H1 (cell line): ENCODE measurements around the gene COPZ1. TPM values are rescaled to one million over a fixed set of nuclear protein-coding genes. Genes with fewer than 3 reads are reported as not detected.

Experiments used
- CTCF ChIA-PET: fragments of 300-600 bp; sonication (Branson Sonifier 250); formaldehyde crosslinking; loops from one replicate; lab custom pipeline; 2021; ENCODE audit not compliant: partially characterized antibody; lab: Charles Lee
- POLR2A ChIA-PET: fragments of 300-600 bp; sonication (Branson Sonifier 250); formaldehyde crosslinking; loops from one replicate; lab custom pipeline; 2021; ENCODE audit warnings: inconsistent platforms; ENCODE audit not compliant: partially characterized antibody; lab: Charles Lee
- DNase-seq, 2 experiments: peaks; one replicate each; pipeline versions ENCODE4 v3.0.0 to v3.0.0-alpha.2; 2010 to 2022; ENCODE audit warnings: low spot score in 2 of 2, low read depth in 1 of 2, mixed read lengths in 1 of 2
- FAIRE-seq: peaks from 2 replicates; lab custom pipeline; 2011; peaks lifted over from hg19 to GRCh38; lab: Jason Lieb, UNC
- H2AFZ ChIP-seq: 2 replicates; pipeline ENCODE4 v1.8.1; 2012; ENCODE audit warnings: low read length, inconsistent platforms
- H2AK5ac ChIP-seq: 2 replicates; pipeline ENCODE4 v1.6.1; 2013; ENCODE audit warnings: low read depth, low read length
- H2BK120ac ChIP-seq: replicated peaks from 2 replicates; pipeline ENCODE3; 2013; ENCODE audit warnings: low read depth, low read length, inconsistent platforms
- H2BK12ac ChIP-seq: 2 replicates; pipeline ENCODE4 v1.6.1; 2013; ENCODE audit warnings: low read depth, low read length
- H2BK15ac ChIP-seq: 2 replicates; pipeline ENCODE4 v1.6.1; 2013; ENCODE audit warnings: low read length
- H2BK20ac ChIP-seq: 2 replicates; pipeline ENCODE4 v1.6.1; 2013; ENCODE audit warnings: low read length
- H2BK5ac ChIP-seq: 2 replicates; pipeline ENCODE4 v1.6.1; 2013; ENCODE audit warnings: low read depth, low read length
- H3K14ac ChIP-seq: 2 replicates; pipeline ENCODE4 v1.6.1; 2013; ENCODE audit warnings: inconsistent platforms; ENCODE audit not compliant: insufficient read length
- H3K18ac ChIP-seq: 2 replicates; pipeline ENCODE4 v1.6.1; 2013; ENCODE audit warnings: low read length; ENCODE audit errors: extremely low read depth
- H3K23ac ChIP-seq: 2 replicates; pipeline ENCODE4 v1.6.1; 2013; ENCODE audit warnings: inconsistent platforms; ENCODE audit not compliant: insufficient read length
- H3K23me2 ChIP-seq: 2 replicates; pipeline ENCODE4 v1.6.1; 2013; ENCODE audit warnings: low read depth, low read length
- H3K27ac ChIP-seq: 2 replicates; pipeline ENCODE4 v1.6.1; 2011; ENCODE audit warnings: low read depth, low read length, inconsistent platforms
- H3K27me3 ChIP-seq, 4 experiments: replicated peaks in 1 of 4; 1 replicate in 1 of 4; 2 replicates in 3 of 4; pipeline versions ENCODE4 v1.6.1 to v1.8.1; 2011 to 2013; ENCODE audit warnings: low read length in 3 of 4, mild to moderate bottlenecking in 3 of 4, inconsistent platforms in 2 of 4, mixed read lengths in 2 of 4, moderate library complexity in 1 of 4; ENCODE audit not compliant: control insufficient read depth in 3 of 4, insufficient read depth in 3 of 4; ENCODE audit errors: extremely low read depth in 1 of 4
- H3K36me3 ChIP-seq, 4 experiments: 2 replicates each; pipeline versions ENCODE4 v1.6.1 to v1.8.1; 2011 to 2013; ENCODE audit warnings: mild to moderate bottlenecking in 4 of 4, low read length in 3 of 4, moderate library complexity in 2 of 4, control low read depth in 1 of 4, inconsistent platforms in 1 of 4; ENCODE audit not compliant: insufficient read depth in 4 of 4, control insufficient read depth in 2 of 4
- H3K4ac ChIP-seq: replicated peaks from 2 replicates; pipeline ENCODE3; 2013; ENCODE audit warnings: low read length, low read depth, mixed read lengths, inconsistent platforms; ENCODE audit not compliant: insufficient read length
- H3K4me1 ChIP-seq, 4 experiments: replicated peaks in 1 of 4; 1 replicate in 1 of 4; 2 replicates in 3 of 4; pipeline versions ENCODE4 v1.6.1 to v1.8.1; 2011 to 2013; ENCODE audit warnings: low read length in 3 of 4, inconsistent platforms in 2 of 4, mixed read lengths in 1 of 4; ENCODE audit not compliant: insufficient read depth in 4 of 4, control insufficient read depth in 3 of 4
- H3K4me2 ChIP-seq, 2 experiments: 2 replicates each; pipeline versions ENCODE4 v1.6.1 to v1.8.1; 2011 to 2013; ENCODE audit warnings: low read depth in 2 of 2, low read length in 2 of 2, control low read depth in 1 of 2, inconsistent platforms in 1 of 2, mild to moderate bottlenecking in 1 of 2; ENCODE audit not compliant: insufficient read depth in 1 of 2
- H3K4me3 ChIP-seq, 4 experiments: fragments of 200-600, 300-600 bp in 1 of 4; sonication (generic), shearing (Covaris generic), sonication (Bioruptor Twin) in 1 of 4; 2 replicates each; pipeline versions ENCODE4 v1.5.1 to v1.8.1; 2011 to 2016; ENCODE audit warnings: low read length in 4 of 4, low read depth in 3 of 4, control low read depth in 2 of 4, inconsistent platforms in 2 of 4, mild to moderate bottlenecking in 2 of 4, mixed read lengths in 1 of 4, moderate library complexity in 1 of 4; ENCODE audit not compliant: insufficient read depth in 2 of 4; ENCODE audit errors: extremely low read depth in 1 of 4
- H3K56ac ChIP-seq: replicated peaks from 2 replicates; pipeline ENCODE3; 2013; ENCODE audit warnings: low read depth, mild to moderate bottlenecking, mixed read lengths, low read length, inconsistent platforms; ENCODE audit not compliant: insufficient read length
- H3K79me1 ChIP-seq: 2 replicates; pipeline ENCODE4 v1.6.1; 2013; ENCODE audit warnings: low read depth, low read length, control low read depth
- H3K79me2 ChIP-seq, 2 experiments: 2 replicates each; pipeline versions ENCODE4 v1.6.1 to v1.8.1; 2012 to 2013; ENCODE audit warnings: low read length in 2 of 2, mild to moderate bottlenecking in 2 of 2, inconsistent platforms in 1 of 2; ENCODE audit not compliant: insufficient read depth in 2 of 2, control insufficient read depth in 1 of 2
- H3K9ac ChIP-seq, 4 experiments: replicated peaks in 1 of 4; 1 replicate in 1 of 4; 2 replicates in 3 of 4; pipeline versions ENCODE4 v1.6.1 to v1.8.1; 2011 to 2013; ENCODE audit warnings: low read depth in 3 of 4, low read length in 3 of 4, control low read depth in 2 of 4, mild to moderate bottlenecking in 2 of 4, moderate library complexity in 2 of 4, inconsistent platforms in 1 of 4; ENCODE audit errors: extremely low read depth in 1 of 4
- H3K9me3 ChIP-seq, 2 experiments: 2 replicates each; pipeline versions ENCODE4 v1.6.1 to v1.8.1; 2012 to 2013; ENCODE audit warnings: mild to moderate bottlenecking in 2 of 2, moderate library complexity in 2 of 2, control low read depth in 1 of 2, inconsistent platforms in 1 of 2, low read depth in 1 of 2, low read length in 1 of 2, mixed read lengths in 1 of 2; ENCODE audit not compliant: insufficient read depth in 2 of 2
- H4K20me1 ChIP-seq, 2 experiments: replicated peaks in 1 of 2; 2 replicates each; pipeline versions ENCODE3 to v1.8.1; 2011 to 2013; ENCODE audit warnings: inconsistent platforms in 2 of 2, low read length in 2 of 2, mild to moderate bottlenecking in 1 of 2; ENCODE audit not compliant: insufficient read depth in 2 of 2, control insufficient read depth in 1 of 2
- H4K5ac ChIP-seq: 2 replicates; pipeline ENCODE4 v1.6.1; 2013; ENCODE audit warnings: low read length, low read depth, mixed read lengths, inconsistent platforms; ENCODE audit not compliant: insufficient read length
- H4K8ac ChIP-seq: 2 replicates; pipeline ENCODE4 v1.8.0; 2013; ENCODE audit warnings: mild to moderate bottlenecking, moderate library complexity, low read length, inconsistent platforms; ENCODE audit not compliant: insufficient read depth; ENCODE audit errors: extremely low read depth
- H4K91ac ChIP-seq: replicated peaks from 2 replicates; pipeline ENCODE3; 2013; ENCODE audit warnings: low read length, mixed read lengths, inconsistent platforms; ENCODE audit not compliant: insufficient read length
- CHD2 ChIP-seq: IDR thresholded peaks from 2 replicates; pipeline ENCODE4 v1.6.1; 2012; ENCODE audit warnings: low read length, improper control_type of control experiment
- CREB1 ChIP-seq: IDR thresholded peaks from 2 replicates; pipeline ENCODE4 v1.6.1; 2012; ENCODE audit warnings: inconsistent platforms
- MAFK ChIP-seq: IDR thresholded peaks from 2 replicates; pipeline ENCODE4 v1.6.1; 2012; ENCODE audit warnings: low read depth, mild to moderate bottlenecking, improper control_type of control experiment, low read length
- MAX ChIP-seq: IDR thresholded peaks from 2 replicates; pipeline ENCODE4 v1.6.1; 2012; ENCODE audit warnings: inconsistent platforms
- NRF1 ChIP-seq: IDR thresholded peaks from 2 replicates; pipeline ENCODE4 v1.6.1; 2011; ENCODE audit warnings: mild to moderate bottlenecking, low read depth, low read length, improper control_type of control experiment
- PHF8 ChIP-seq: fragments of 200-600 bp; sonication (generic); conservative IDR thresholded peaks from 2 replicates; pipeline ENCODE4 v1.7.1; 2012; ENCODE audit warnings: low read depth, mild to moderate bottlenecking, inconsistent platforms, low read length, moderate library complexity
- RBBP5 ChIP-seq: IDR thresholded peaks from 2 replicates; pipeline ENCODE4 v1.7.1; 2012; ENCODE audit warnings: low read depth, mild to moderate bottlenecking, inconsistent platforms, low read length, moderate library complexity, borderline replicate concordance
- SIX5 ChIP-seq: IDR thresholded peaks from 2 replicates; pipeline ENCODE4 v1.6.1; 2011; ENCODE audit warnings: mild to moderate bottlenecking, low read depth, low read length
- TAF1 ChIP-seq: IDR thresholded peaks from 2 replicates; pipeline ENCODE4 v1.6.1; 2011; ENCODE audit warnings: mild to moderate bottlenecking, low read depth, low read length
- TAF7 ChIP-seq: optimal IDR thresholded peaks from 2 replicates; pipeline ENCODE3; 2011; ENCODE audit warnings: low read depth, mild to moderate bottlenecking, inconsistent platforms, low read length, moderate library complexity, borderline replicate concordance
- TCF12 ChIP-seq: IDR thresholded peaks from 2 replicates; pipeline ENCODE4 v1.6.1; 2011; ENCODE audit warnings: low read depth, mild to moderate bottlenecking, low read length
- TEAD4 ChIP-seq: IDR thresholded peaks from 2 replicates; pipeline ENCODE4 v1.6.1; 2012; ENCODE audit warnings: low read depth, low read length, inconsistent platforms, mixed read lengths
- WGBS, 2 experiments: shearing (Covaris generic) in 1 of 2; methylation state at CpG; one replicate each; pipeline versions ENCODE4 v1.1.6 to v1.1.7; 2013 to 2015; ENCODE audit warnings: low lambda C conversion rate in 2 of 2, mixed read lengths in 2 of 2, inconsistent platforms in 1 of 2, low coverage in 1 of 2, missing lambda C conversion rate in 1 of 2; ENCODE audit not compliant: insufficient replicate concordance in 2 of 2, insufficient coverage in 1 of 2, insufficient read length in 1 of 2; ENCODE audit errors: extremely low coverage in 1 of 2, missing lambda C conversion rate in 1 of 2; 5-methylcytosine and 5-hydroxymethylcytosine counted together
- polyA plus RNA-seq, 7 experiments: library from polyadenylated mRNA; depleted of rRNA in 3 of 7; stranded (reverse) in 5 of 7; unstranded in 2 of 7; fragments of >200 nt in 5 of 7; fragments of 200-250 nt in 2 of 7; gene quantifications; 1 replicate in 5 of 7; 2 replicates in 1 of 7; 4 replicates in 1 of 7; pipeline versions ENCODE4 v1.2.1 to v1.2.3, GENCODE V29; 2011 to 2013; ENCODE audit warnings: missing spikeins in 2 of 7, mixed read lengths in 2 of 7
- total RNA-seq: library from RNA; stranded (reverse); fragmentation: NEBNext Ultra II Directional; extraction: Animal tissue kit (Norgen Biotek cat#: 25700); gene quantifications from 2 replicates; pipeline ENCODE4 v1.2.1, GENCODE V29; 2021
- TF ChIP-seq, protein P1 (sequence below): IDR thresholded peaks from 2 replicates; pipeline ENCODE4 v1.6.1; 2011; ENCODE audit warnings: low read depth, mild to moderate bottlenecking, low read length; ENCODE audit not compliant: insufficient read depth

The COPZ1 gene
- total and polyA plus RNA-seq, 2 of the 8 experiments (the other 6 are each of a cell fraction or from before 2014, with no cell fraction given), result 103 to 133 TPM

- no peak overlapping the region for H2BK20ac ChIP-seq
- FAIRE-seq (no peak), DNase-seq (peak; percentile 66 to 91)
- no peak overlapping the region for H3K56ac ChIP-seq
- no peak overlapping the region for H2AFZ ChIP-seq
- peaks cover 0 to 4% of the 10 kb centered on the region in 2 experiments for H4K20me1 ChIP-seq
- peak overlapping the region; percentile 64 to 66 for H3K4me2 ChIP-seq
- no peak overlapping the region for H4K8ac ChIP-seq
- no peak overlapping the region for H2BK12ac ChIP-seq
- no peak overlapping the region for H4K91ac ChIP-seq
- no peak overlapping the region for H3K23ac ChIP-seq
- no peak overlapping the region for H2AK5ac ChIP-seq
- H3K79me2 ChIP-seq, result no peaks in the 10 kb centered on the region
- no peak overlapping the region for H2BK5ac ChIP-seq
- no peak overlapping the region for H2BK120ac ChIP-seq
- peaks cover 8% of the 10 kb centered on the region for H3K23me2 ChIP-seq
- no peak overlapping the region for H3K14ac ChIP-seq
- peaks cover 0 to 11% (median 6%) of the 10 kb centered on the region in 4 experiments; a peak in 5 of 7 replicates for H3K4me1 ChIP-seq
- H3K4me3 ChIP-seq, result peak overlapping the region in 3 of 4 experiments; percentile 20 to 64 (median 34); a peak in 5 of 8 replicates
- H3K18ac ChIP-seq, result no peak overlapping the region
- no peak overlapping the region for H4K5ac ChIP-seq
- H3K79me1 ChIP-seq, result no peaks in the 10 kb centered on the region
- no peak overlapping the region for H3K4ac ChIP-seq
- WGBS, 2 experiments, result 9% methylated on average over 26 of the region's 44 CpGs; no CpG with 5 or more reads in 1 of the 2 experiments
- no peak overlapping the region for H2BK15ac ChIP-seq
- ChIA-PET POLR2A (interaction anchor here (0.9 to 1.8 kb wide), 9 partner anchors 9 to 90 kb away, joined by 3 to 18 read pairs (median 5); partner anchors contain the start of genes CBX5, HNRNPA1 and ZNF385A), CTCF (interaction anchor here (0.6 to 3.7 kb wide), 44 partner anchors 9 to 346 kb away, joined by 3 to 79 read pairs (median 5); partner anchors contain the start of genes CBX5, COPZ1, HNRNPA1 and HOXC5)
- H3K36me3 ChIP-seq, result peaks cover 0 to 3% (median 2%) of the 10 kb centered on the region in 4 experiments; a peak in 3 of 8 replicates
- no peak overlapping the region for H3K9ac ChIP-seq
- H3K27me3 ChIP-seq, result peaks cover 0 to 16% (median 12%) of the 10 kb centered on the region in 4 experiments; a peak in 6 of 7 replicates
- no peaks in the 10 kb centered on the region for H3K9me3 ChIP-seq
- no peak overlapping the region for H3K27ac ChIP-seq
- peak; percentile 77 for TF ChIP-seq MAX
- TF ChIP-seq SIX5, result no peak
- TF ChIP-seq TAF1, result no peak
- TF ChIP-seq CHD2, result no peak
- no peak for TF ChIP-seq TAF7
- TF ChIP-seq TEAD4, result 0 out of 2 replicates have a peak, but pooled peaks have one; percentile 5
- TF ChIP-seq, protein P1, sequence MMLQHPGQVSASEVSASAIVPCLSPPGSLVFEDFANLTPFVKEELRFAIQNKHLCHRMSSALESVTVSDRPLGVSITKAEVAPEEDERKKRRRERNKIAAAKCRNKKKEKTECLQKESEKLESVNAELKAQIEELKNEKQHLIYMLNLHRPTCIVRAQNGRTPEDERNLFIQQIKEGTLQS, result no peak
- TF ChIP-seq RBBP5, result 0 out of 2 replicates have a peak, but pooled peaks have one; percentile 7
- no peak for TF ChIP-seq PHF8
- TF ChIP-seq NRF1, result no peak
- TF ChIP-seq TCF12, result no peak
- no peak; the same call in 1 of the 2 replicates for TF ChIP-seq CREB1
- no peak for TF ChIP-seq MAFK
Observed at GRCh38 chr12:54370171-54370730, 45.3 kb downstream of the COPZ1 start.
